Measurements from ENCODE around the gene CDK5R1.

CDK5R1 gene

DNA sequence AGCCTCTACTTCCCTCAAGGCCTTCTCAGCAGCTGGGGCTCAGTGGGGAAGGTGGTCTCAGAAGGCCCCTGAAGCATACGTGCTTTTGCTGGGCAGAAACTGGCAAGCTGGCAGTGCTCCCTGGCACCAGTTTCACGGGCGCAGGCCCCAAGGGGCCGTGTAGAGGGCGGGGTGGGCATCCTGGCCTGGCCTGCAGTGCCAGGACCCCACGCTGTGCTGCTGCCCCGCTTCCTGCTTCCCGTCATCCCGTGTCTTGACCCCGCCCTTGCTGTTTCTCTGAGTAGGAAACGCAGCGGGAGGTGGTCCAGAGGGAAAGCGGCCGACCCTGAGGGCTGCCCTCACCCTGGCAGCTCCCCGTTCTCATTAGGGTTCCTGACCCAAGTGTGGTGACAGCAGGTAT is 6.8 kb downstream of the CDK5R1 start:
- DNase-seq (ENCODE audit: low read depth): no peak

DNA sequence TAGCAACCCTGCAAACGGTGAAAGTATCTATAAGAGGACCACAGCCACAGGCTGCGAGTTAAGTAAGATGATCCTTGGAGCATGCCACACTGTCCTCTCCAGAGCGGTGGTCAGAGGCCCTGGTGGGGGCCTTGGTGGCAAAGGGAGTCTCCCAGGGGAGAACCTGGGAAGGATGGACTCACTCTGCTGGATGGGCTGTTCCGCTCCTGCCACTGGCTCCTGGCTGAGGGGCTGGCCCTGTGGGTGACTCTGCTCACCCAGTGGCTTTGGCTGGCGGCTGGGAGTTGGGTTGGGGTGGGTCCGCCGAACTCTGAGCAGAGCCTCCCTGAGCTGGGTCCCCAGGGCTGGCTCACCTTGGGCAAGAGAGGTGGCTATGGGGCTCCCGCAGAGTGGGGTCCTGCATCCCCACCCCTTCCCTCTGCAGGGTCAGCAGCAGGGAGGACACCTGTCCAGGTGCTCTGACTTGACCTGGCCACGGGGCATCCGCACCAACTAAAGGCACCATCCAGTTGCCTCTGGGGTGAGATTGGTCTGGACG is 7.3 kb downstream of the CDK5R1 start:
- DNase-seq (ENCODE audit: low read depth): no peak

DNA sequence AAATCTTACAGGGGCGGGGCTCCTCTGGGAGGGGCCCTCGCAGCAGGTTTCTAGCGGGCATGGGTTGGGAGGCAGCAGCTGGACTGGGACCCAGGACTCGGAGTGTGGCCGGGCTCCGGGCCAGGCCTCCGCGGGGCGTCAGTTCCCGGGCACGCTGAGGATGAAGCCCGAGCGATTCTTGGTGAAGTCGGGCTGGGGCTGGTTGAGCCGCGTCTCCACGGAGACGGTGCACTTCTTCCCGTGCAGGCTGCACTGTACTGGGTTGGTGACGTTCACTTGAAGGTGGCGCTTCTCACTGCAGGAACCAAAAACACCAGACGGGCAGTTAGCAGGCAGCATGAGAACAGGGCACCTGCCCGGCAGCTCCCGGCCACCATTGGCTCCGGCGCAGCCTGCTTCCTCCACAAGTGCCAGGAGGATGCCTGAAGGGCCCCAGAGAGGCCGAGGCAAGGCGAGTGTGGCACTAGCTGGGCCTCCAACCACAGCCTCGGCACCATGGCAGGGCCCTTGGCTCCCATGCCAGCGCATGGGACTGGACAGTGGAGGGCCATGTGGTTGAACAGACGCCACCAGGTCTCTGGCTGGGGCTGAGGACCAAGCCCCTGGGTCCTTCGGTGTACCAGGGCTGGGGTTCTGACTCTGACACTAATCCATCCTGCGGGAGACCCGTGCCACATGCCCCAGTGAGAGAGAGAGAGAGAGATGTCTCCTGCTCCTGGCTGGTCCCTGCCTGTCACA is 8.0 kb downstream of the CDK5R1 start:
- no peak for DNase-seq (ENCODE audit: low read depth)

DNA sequence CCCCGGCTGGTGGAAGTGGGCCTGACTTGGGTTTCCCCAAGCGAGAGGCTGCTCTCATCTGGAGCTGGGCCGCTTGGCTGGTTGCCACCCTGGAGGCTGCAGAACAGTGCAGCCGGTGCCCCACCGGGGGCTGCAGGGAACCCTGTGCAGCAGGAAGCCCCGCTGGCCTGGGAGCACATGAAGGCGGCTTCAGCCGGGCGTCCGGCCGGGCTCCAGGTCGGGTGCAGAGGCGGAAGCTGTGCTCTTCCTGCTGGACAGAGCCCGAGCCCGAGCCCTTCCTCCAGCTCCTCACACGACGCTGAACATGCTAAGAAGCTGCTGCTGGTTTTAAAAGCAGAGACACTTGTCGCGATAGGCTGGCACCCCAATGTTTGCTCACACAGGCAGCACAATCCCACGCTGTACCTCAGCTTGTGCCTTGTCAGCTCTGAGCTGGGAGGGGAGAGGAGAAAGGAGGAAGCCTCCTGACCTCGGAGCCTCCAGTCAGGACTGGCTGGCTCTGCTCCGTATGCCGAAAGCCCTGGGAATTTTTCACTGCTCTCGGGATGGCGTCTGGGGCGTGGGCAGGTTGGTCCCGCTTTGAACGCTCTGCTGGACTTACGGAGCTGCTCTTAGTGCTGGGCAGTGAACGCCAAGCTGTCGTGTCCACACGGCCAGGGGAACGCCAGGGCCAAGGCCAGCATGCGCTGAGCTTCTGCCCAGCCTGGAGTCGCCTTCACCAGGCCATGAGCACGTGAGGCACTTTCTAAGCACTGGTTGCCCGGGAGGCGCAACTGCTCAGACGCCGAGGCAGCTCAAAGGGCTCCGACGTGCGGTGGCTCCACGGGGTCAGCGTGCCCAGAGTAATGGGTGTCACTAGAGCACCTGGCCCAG is 8.8 kb downstream of the CDK5R1 start:
- no peak for DNase-seq (ENCODE audit: low read depth)

- DNase-seq (ENCODE audit: low read depth): no peak
These were observed 9.7 kb downstream of the CDK5R1 start for GRCh38 chr17:32496395-32497073.

- no peak for DNase-seq (ENCODE audit: low read depth)
These were observed 10.8 kb downstream of the CDK5R1 start for GRCh38 chr17:32497431-32498205.

GRCh38 chr17:32498391-32498790 is 11.6 kb downstream of the CDK5R1 start:
- no peak for DNase-seq (ENCODE audit: low read depth)

GRCh38 chr17:32502013-32502412 is 15.2 kb downstream of the CDK5R1 start:
- DNase-seq (ENCODE audit: low read depth): no peak

DNA sequence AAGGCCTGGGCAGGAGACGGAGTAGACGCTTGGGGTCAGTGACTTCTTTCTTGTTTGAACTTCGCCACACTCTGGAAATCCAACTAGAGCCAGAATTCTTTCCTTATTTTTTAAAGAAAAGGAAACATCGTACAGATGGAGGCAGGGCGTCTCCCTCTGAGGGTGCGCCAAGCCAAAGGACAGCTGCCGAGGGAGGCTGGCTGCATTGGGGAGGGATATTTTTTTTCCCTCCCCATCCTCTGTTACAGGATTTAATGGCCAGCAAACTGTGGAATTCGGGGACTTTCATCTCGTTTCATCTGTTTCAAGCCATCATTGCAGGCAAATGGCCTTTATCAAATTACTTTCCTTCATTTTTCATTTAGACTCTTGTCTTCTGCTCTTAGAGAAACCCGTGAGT is 15.9 kb downstream of the CDK5R1 start:
- no peak for DNase-seq (ENCODE audit: low read depth)

DNA sequence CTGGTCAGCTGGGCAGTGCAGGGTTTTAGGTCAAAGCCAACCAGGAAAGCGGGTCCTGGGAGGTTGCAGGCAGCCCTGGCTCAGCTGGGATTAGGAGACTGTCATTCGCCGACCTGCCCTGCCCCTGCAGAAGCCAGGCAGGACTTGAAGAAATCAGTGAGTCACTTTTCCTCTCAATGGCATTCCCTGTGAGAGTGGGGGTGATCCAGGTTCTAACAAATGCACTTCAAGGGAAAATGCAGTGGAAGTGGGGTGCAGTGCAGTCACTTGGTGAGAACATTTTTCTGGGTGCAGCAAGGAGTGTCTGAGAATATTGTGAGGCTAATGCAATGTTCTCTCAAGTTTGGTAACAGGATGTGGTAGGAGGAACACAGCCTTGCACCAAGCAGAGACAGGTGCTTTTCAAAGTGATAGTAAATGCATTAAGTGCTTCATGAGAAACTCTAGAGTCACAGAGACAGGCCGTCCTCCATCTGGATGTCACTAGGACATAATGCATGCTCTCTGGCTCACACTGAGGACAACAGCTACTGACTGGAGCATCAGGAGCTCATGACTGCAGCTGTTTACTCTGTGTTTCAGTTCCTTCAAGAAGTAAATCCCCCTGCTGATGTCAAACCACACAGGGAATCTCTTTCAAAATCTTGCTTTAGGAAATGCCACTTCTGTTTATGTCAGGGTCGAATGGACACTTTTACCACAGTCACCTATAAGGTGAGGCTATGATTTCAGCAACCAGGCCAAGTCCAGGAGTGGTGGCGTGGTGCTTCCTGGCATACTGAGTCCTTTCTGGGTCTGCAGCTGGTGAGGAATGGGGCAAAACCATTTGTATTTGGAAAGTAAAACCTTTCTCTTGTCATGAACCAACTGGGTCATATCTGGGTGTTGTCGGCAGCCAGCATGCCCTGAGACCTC is 16.7 kb downstream of the CDK5R1 start:
- no peak for DNase-seq (ENCODE audit: low read depth)

GRCh38 chr17:32504166-32504990 is 17.6 kb downstream of the CDK5R1 start:
- DNase-seq (ENCODE audit: low read depth): no peak

GRCh38 chr17:32508926-32509325 is 22.1 kb downstream of the CDK5R1 start:
- DNase-seq (ENCODE audit: low read depth): no peak

DNA sequence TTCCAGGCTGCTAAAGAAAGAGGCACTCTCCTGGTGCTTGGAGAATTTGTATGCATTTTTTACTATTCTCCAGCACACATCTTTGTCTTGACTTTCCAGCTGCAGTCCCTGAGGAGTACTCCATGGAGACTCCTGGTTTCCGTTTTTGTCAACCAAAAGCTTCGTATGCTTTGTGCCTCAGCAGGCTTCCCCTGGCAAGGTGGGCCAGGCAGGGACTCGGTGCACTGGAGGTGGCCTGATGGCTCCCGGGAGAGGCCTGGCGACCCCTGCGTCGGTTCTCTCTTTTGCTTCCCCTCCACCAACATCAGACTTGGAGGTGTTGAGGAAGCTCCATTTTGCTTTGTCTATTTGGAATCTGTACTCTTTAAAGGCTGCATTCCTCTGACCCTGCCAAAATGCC is 23.7 kb downstream of the CDK5R1 start:
- no peak for DNase-seq (ENCODE audit: low read depth)

- DNase-seq (ENCODE audit: low read depth): no peak
These were observed 25.5 kb downstream of the CDK5R1 start for GRCh38 chr17:32512328-32512727.

- DNase-seq (ENCODE audit: low read depth): no peak
These were observed 26.8 kb downstream of the CDK5R1 start for GRCh38 chr17:32513579-32513978.

DNA sequence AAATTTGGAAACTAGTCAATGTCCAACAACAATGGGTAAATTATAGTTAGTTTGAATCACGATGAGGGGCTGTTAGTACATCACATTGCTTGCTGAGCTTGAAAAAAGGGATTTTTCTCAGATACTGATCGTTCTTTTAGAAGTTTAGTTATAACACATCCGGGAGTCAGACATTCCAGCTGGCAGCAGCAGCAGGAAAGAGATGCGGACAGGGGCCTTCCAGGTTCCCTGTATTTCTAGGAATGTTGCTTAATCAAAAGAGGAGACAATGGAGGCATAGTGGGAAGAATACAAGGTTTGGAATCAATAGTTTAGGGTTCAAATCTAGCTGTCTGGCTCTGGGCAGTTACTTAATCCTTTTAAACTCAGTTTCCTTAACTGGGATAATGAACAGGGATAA is 27.8 kb downstream of the CDK5R1 start:
- no peak for DNase-seq (ENCODE audit: low read depth)

- no peak for DNase-seq (ENCODE audit: low read depth)
These were observed 29.0 kb downstream of the CDK5R1 start for GRCh38 chr17:32515677-32516383.

- DNase-seq (ENCODE audit: low read depth): no peak
These were observed 29.7 kb downstream of the CDK5R1 start for GRCh38 chr17:32516450-32516849.

All from activated T-cell treated with anti-CD3 and anti-CD28 coated beads for 48 hours (primary cell).